Sigmoid colon (tissue), 7 donors: ENCODE data around the gene FAM135A. TPM values are rescaled to one million over a fixed set of nuclear protein-coding genes. Genes with fewer than 3 reads are reported as not detected.

Source experiments
- DNase-seq: peaks from one replicate; pipeline ENCODE4 v3.0.0-alpha.2; 2019
- H3K27ac ChIP-seq, 4 donors: fragments of 200-600 bp; sonication (generic); one replicate each; pipeline ENCODE4 v1.5.1; 2016 to 2019; ENCODE audit warnings: mild to moderate bottlenecking in 1 of 4
- H3K27me3 ChIP-seq, 3 donors: fragments of 200-600 bp; sonication (generic); one replicate each; pipeline ENCODE4 v1.5.1; 2019; ENCODE audit warnings: mild to moderate bottlenecking in 1 of 3
- H3K36me3 ChIP-seq, 4 donors: fragments of 200-600 bp; sonication (generic); one replicate each; pipeline ENCODE4 v1.5.1; 2016 to 2019
- H3K4me1 ChIP-seq, 4 donors: fragments of 200-600 bp; sonication (generic); one replicate each; pipeline ENCODE4 v1.5.1; 2017 to 2019
- H3K4me3 ChIP-seq, 4 donors: fragments of 200-600 bp; sonication (generic); one replicate each; pipeline ENCODE4 v1.5.1; 2017 to 2019; ENCODE audit warnings: mild to moderate bottlenecking in 2 of 4, moderate library complexity in 1 of 4
- H3K9me3 ChIP-seq, 4 donors: fragments of 200-600 bp in 3 of 4; sonication (generic) in 3 of 4; one replicate each; pipeline versions ENCODE4 v1.5.1 to v1.6.1; 2013 to 2019
- EP300 ChIP-seq, 4 donors: sonication (generic); formaldehyde crosslinking; IDR thresholded peaks; one replicate each; pipeline ENCODE4 v1.6.1; 2017; ENCODE audit warnings: antibody characterized with exemption in 4 of 4
- POLR2A ChIP-seq, 2 donors: fragments of 450-650 bp; IDR thresholded peaks; one replicate each; pipeline ENCODE4 v1.6.1; 2016; ENCODE audit warnings: antibody characterized with exemption in 2 of 2, mild to moderate bottlenecking in 2 of 2, moderate library complexity in 2 of 2
- POLR2AphosphoS5 ChIP-seq, 4 donors: sonication (generic); formaldehyde crosslinking; IDR thresholded peaks; one replicate each; pipeline ENCODE4 v1.6.1; 2017; ENCODE audit warnings: antibody characterized with exemption in 4 of 4
- WGBS, 2 donors: extraction: QIAGEN DNeasy Blood & Tissue Kit; methylation state at CpG; one replicate each; pipeline ENCODE4 v1.1.7; 2013; 5-methylcytosine and 5-hydroxymethylcytosine counted together
- intact Hi-C: fragments of 100-400 bp; cut with DNase I; formaldehyde crosslinking; loops from one replicate; pipeline ENCODE4 v1.15.1; 2023
- polyA plus RNA-seq, 3 donors: library from polyadenylated mRNA; stranded (reverse); fragments of 200-250 nt; gene quantifications; one replicate each; pipeline ENCODE4 v1.2.3, GENCODE V29; 2013
- total RNA-seq, 4 donors: library from RNA; depleted of rRNA; stranded (reverse); fragments of >200 nt; gene quantifications; one replicate each; pipeline ENCODE4 v1.1.0, GENCODE V29; 2016
- TF ChIP-seq, protein P1 (sequence below), 4 experiments: fragments of 450-650 bp in 3 of 4; fragments of 200-600 bp in 1 of 4; IDR thresholded peaks; one replicate each; pipeline ENCODE4 v1.5.1; 2016 to 2019; ENCODE audit warnings: antibody characterized with exemption in 4 of 4, mild to moderate bottlenecking in 3 of 4, moderate library complexity in 2 of 4
- donor health status: healthy with polysubstance abuse.
- donor health status: Bipolar disorder and iron deficiency.
- donor health status: healthy.

FAM135A gene
- total and polyA plus RNA-seq, 7 donors = 15.2 to 31.7 (median 27.7) TPM

DNA sequence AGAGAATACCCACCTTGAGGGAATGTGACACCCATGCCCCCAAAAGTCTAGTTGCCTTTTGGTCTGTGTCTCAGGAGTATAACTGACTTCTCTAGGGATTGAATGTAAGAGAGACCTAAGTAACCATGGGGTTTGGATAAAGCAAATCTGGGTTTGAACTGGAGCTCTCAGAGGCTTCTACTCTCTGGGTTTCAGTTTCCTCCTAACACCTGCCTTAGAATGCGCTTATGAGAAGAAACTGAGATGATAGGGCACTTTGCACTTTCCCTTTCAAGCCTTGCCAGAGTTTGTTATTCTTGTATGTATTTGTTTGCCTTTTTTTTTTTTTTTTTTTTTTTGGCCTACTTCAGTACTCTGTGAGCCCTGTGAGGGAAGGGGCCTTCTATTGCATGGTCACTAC, 172.8 kb downstream of the FAM135A start:
- Histone ChIP-seq H3K4me1 (no peaks in the 10 kb centered on the region), H3K27me3 (no peaks in the 10 kb centered on the region), H3K9me3 (no peaks in the 10 kb centered on the region), H3K27ac (no peak overlapping the region), H3K4me3 (no peak overlapping the region), H3K36me3 (peaks cover 0 to 45% (median 3%) of the 10 kb centered on the region in 4 donors)
- 41 to 67% methylated on average over 1 of the region's 1 CpG for WGBS, 2 donors
- intact Hi-C loops = no loop called here
- no peak for TF ChIP-seq POLR2AphosphoS5 (IDR thresholded peaks at IDR 0.05)
- no peak for TF ChIP-seq POLR2A (IDR thresholded peaks at IDR 0.05)
- no peak for TF ChIP-seq EP300 (IDR thresholded peaks at IDR 0.05)
- TF ChIP-seq, protein P1, sequence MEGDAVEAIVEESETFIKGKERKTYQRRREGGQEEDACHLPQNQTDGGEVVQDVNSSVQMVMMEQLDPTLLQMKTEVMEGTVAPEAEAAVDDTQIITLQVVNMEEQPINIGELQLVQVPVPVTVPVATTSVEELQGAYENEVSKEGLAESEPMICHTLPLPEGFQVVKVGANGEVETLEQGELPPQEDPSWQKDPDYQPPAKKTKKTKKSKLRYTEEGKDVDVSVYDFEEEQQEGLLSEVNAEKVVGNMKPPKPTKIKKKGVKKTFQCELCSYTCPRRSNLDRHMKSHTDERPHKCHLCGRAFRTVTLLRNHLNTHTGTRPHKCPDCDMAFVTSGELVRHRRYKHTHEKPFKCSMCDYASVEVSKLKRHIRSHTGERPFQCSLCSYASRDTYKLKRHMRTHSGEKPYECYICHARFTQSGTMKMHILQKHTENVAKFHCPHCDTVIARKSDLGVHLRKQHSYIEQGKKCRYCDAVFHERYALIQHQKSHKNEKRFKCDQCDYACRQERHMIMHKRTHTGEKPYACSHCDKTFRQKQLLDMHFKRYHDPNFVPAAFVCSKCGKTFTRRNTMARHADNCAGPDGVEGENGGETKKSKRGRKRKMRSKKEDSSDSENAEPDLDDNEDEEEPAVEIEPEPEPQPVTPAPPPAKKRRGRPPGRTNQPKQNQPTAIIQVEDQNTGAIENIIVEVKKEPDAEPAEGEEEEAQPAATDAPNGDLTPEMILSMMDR (IDR thresholded peaks at IDR 0.05) = no peak
- DNase-seq = no peak

DNA sequence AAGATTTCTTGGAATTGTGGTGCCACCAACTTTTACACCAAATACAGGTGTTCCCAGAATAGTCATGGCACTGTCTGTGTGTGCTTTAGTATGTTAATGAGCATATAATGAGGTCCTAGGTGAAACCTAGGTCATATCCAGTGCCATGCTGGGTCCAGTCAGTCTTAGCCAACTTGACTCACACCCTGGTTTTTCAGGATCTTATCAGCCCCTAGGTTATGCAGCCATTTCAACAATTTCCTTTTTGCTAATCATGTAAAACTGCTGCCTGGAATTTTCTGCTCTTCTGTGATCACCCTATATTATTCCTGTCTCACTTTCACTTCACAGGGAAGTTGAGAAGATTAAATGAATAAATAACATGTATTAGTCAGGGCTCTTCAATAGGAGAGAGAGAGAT, 177.1 kb downstream of the FAM135A start:
- no peak for DNase-seq

DNA sequence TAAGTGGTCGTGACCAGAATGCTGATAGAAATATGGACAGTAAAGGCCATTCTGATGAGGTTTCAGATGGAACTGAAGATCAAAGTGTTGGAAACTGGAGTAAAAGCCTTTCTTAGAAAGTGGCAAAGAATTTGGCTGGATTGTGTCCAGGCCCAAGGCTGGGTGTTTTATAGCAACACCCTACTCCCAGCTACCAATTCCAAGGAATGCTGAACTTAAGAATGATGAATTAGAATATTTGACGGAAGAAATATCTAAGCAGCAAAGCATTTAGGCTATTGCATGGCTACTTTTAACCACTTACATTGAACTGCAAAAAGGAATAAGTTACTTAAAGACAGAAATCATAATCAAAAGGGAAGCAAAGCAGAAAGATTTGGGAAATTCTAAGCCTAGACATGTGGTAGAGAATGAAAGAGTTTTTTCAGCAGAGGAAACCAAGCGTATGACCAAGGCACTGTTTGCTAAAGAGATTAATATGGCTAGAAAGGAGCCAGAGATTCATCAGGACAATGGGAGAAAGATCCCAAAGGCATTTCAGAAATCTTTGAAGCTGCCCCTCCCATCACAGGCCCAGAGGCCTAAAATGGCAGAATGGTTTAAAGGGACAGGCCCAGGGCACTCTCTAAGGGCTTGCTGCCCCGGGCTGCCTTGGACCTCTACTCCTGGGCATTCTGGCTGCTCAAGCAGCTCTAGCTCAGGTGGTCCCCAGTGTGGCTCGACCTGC, 179.2 kb downstream of the FAM135A start:
- Histone ChIP-seq H3K36me3 (no peaks in the 10 kb centered on the region), H3K4me3 (no peak overlapping the region), H3K27ac (no peak overlapping the region), H3K27me3 (no peaks in the 10 kb centered on the region), H3K9me3 (no peaks in the 10 kb centered on the region), H3K4me1 (peaks cover 0 to 16% (median 5%) of the 10 kb centered on the region in 4 donors)
- WGBS, 2 donors = 71 to 86% methylated on average over 5 of the region's 5 CpGs
- no peak for DNase-seq
- TF ChIP-seq POLR2AphosphoS5 (IDR thresholded peaks at IDR 0.05) = no peak
- TF ChIP-seq POLR2A (IDR thresholded peaks at IDR 0.05) = no peak
- TF ChIP-seq, protein P1 (IDR thresholded peaks at IDR 0.05) = no peak
- no peak for TF ChIP-seq EP300 (IDR thresholded peaks at IDR 0.05)
- intact Hi-C loops = no loop called here

More for the DNA sequence above, 177.1 kb downstream of the FAM135A start:
- TF ChIP-seq POLR2A (IDR thresholded peaks at IDR 0.05) (no peak), POLR2AphosphoS5 (IDR thresholded peaks at IDR 0.05) (no peak), EP300 (IDR thresholded peaks at IDR 0.05) (no peak)
- TF ChIP-seq, protein P1 (IDR thresholded peaks at IDR 0.05) = no peak
- intact Hi-C loops = no loop called here
- Histone ChIP-seq H3K36me3 (peaks cover 0 to 6% (median 0%) of the 10 kb centered on the region in 4 donors), H3K27me3 (no peaks in the 10 kb centered on the region), H3K9me3 (no peaks in the 10 kb centered on the region), H3K4me1 (peaks cover 0 to 16% (median 5%) of the 10 kb centered on the region in 4 donors), H3K27ac (no peak overlapping the region), H3K4me3 (no peak overlapping the region)

DNA sequence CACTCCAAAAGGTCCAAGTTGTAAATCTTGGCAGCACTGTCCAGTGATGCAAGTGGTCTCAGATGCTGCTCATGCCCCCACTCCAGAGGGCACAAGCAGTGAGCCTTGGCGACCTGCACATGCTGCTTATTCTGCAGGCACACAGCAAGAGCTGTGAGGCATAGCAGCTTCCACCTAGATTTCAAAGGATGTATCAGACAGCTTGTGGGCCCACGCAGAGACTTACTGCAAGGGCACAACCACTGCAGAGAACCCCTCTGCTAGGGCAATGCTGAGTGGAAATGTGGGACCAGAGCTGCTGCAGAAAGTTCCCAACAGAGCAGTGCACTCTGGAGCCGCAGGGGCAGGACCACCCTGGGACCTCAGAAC, 179.8 kb downstream of the FAM135A start:
- no peaks in the 10 kb centered on the region for H3K9me3 ChIP-seq
- TF ChIP-seq POLR2A (IDR thresholded peaks at IDR 0.05) (no peak), POLR2AphosphoS5 (IDR thresholded peaks at IDR 0.05) (no peak), EP300 (IDR thresholded peaks at IDR 0.05) (no peak)
- TF ChIP-seq, protein P1 (IDR thresholded peaks at IDR 0.05) = no peak
- H3K27ac ChIP-seq = no peak overlapping the region
- intact Hi-C loops = no loop called here
- 94 to 97% methylated on average over 3 of the region's 3 CpGs for WGBS, 2 donors
- no peaks in the 10 kb centered on the region for H3K36me3 ChIP-seq
- no peak for DNase-seq
- peaks cover 0 to 16% (median 5%) of the 10 kb centered on the region in 4 donors for H3K4me1 ChIP-seq
- H3K27me3 ChIP-seq = no peaks in the 10 kb centered on the region
- no peak overlapping the region for H3K4me3 ChIP-seq

DNA sequence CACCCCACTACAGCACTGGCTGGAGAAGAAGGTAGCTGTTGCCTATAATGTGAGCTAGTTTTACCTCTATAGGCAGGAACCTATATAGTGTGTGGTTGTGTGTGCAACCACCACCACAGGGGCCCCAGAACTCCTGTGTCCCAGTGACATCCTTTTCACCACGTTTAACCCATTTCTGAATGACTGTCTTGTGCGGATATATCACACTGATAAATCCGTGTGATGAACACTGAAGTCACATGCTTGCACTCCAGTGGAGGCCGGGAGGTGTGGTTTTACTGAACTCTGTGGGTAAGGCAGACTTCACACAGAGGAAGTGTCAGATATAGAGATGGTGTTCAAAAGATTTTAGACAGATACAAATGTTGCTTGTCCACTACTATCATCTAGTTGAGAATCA, 185.9 kb downstream of the FAM135A start:
- H3K4me3 ChIP-seq = no peak overlapping the region
- H3K36me3 ChIP-seq = no peaks in the 10 kb centered on the region
- no peaks in the 10 kb centered on the region for H3K4me1 ChIP-seq
- DNase-seq = no peak
- no peaks in the 10 kb centered on the region for H3K9me3 ChIP-seq
- no peak overlapping the region for H3K27ac ChIP-seq
- intact Hi-C loops = no loop called here
- H3K27me3 ChIP-seq = no peaks in the 10 kb centered on the region
- no peak for TF ChIP-seq POLR2A (IDR thresholded peaks at IDR 0.05)
- WGBS, 2 donors = 62 to 68% methylated on average over 4 of the region's 4 CpGs
